ENCODE data around the gene DOCK8.
"Not testable (repeated sequence)": the region's sequence is repeated elsewhere in the genome, so short reads cannot be mapped to it uniquely, and the experiment has no call there.

DOCK8 gene

DNA sequence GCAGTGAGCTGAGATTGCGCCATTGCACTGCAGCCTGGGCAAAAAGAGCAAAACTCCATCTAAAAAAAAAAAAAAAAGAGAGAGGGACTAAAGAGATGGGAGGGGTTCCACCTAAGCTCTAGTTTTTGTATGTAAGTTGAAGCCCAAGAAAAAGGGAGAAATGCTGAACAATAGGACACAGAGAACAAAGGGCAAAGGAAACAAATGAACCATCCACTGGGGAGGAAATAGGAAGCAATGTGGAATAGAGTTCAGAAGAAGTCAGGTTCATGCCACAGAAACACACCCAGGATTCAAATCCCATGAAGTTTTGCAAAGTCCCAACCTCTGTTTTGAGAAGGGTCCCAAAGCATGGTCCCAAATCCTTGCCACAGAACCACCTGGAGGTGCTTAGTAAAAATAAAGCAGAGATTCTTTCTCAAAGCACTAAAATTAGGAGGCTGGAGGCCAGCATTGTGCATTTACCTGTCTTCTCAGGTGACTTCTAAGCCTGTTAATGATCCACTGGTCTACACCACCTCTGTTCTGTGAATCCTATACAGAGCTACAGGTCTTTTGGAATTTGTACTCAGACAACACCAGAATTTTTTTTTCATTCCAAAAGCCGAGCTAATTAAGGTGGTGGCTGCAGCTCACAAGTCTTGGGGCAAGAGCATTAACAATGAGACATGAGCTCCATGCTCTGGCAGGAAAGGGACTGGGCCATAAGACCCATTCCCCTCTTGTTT lies 177.6 kb downstream of the DOCK8 start:
- Mint-ChIP-seq H3K36me3 (ENCODE audit: low read depth) (peaks cover 95% of the 10 kb centered on the region), H3K27ac (no peak overlapping the region)
- intact Hi-C loops (cut with micrococcal nuclease) = no loop called here

GRCh38 chr9:394347-395052 lies 179.8 kb downstream of the DOCK8 start:
- Mint-ChIP-seq H3K27ac (no peak overlapping the region), H3K4me3 (no peak overlapping the region), H3K4me1 (ENCODE audit: low read depth) (no peaks in the 10 kb centered on the region), H3K27me3 (no peaks in the 10 kb centered on the region), H3K36me3 (ENCODE audit: low read depth) (peaks cover 95% of the 10 kb centered on the region), H3K9me3 (no peaks in the 10 kb centered on the region)
- intact Hi-C loops (cut with micrococcal nuclease) = no loop called here

More for the DNA sequence above, 177.6 kb downstream of the DOCK8 start:
- Mint-ChIP-seq H3K27me3 (no peaks in the 10 kb centered on the region), H3K9me3 (no peaks in the 10 kb centered on the region), H3K4me1 (ENCODE audit: low read depth) (no peaks in the 10 kb centered on the region), H3K4me3 (no peak overlapping the region)

GRCh38 chr9:396396-396795 lies 181.7 kb downstream of the DOCK8 start:
- H3K27ac Mint-ChIP-seq = no peak overlapping the region

GRCh38 chr9:398085-398484 lies 183.4 kb downstream of the DOCK8 start:
- Mint-ChIP-seq H3K4me1 (ENCODE audit: low read depth) (no peaks in the 10 kb centered on the region), H3K36me3 (ENCODE audit: low read depth) (peaks cover 91% of the 10 kb centered on the region), H3K27ac (no peak overlapping the region), H3K9me3 (no peaks in the 10 kb centered on the region), H3K27me3 (no peaks in the 10 kb centered on the region), H3K4me3 (no peak overlapping the region)
- intact Hi-C loops (cut with micrococcal nuclease) = no loop called here

More at GRCh38 chr9:396396-396795, 181.7 kb downstream of the DOCK8 start:
- Mint-ChIP-seq H3K36me3 (ENCODE audit: low read depth) (peaks cover 92% of the 10 kb centered on the region), H3K4me3 (no peak overlapping the region), H3K9me3 (no peaks in the 10 kb centered on the region), H3K27me3 (no peaks in the 10 kb centered on the region), H3K4me1 (ENCODE audit: low read depth) (no peaks in the 10 kb centered on the region)
- intact Hi-C loops (cut with micrococcal nuclease) = no loop called here

GRCh38 chr9:401223-401622 lies 186.6 kb downstream of the DOCK8 start:
- Mint-ChIP-seq H3K4me1 (ENCODE audit: low read depth) (no peaks in the 10 kb centered on the region), H3K9me3 (no peaks in the 10 kb centered on the region), H3K36me3 (ENCODE audit: low read depth) (peaks cover 93% of the 10 kb centered on the region), H3K4me3 (no peak overlapping the region), H3K27me3 (no peaks in the 10 kb centered on the region), H3K27ac (no peak overlapping the region)
- intact Hi-C loops (cut with micrococcal nuclease) = no loop called here

- no peaks in the 10 kb centered on the region for H3K4me1 Mint-ChIP-seq (ENCODE audit: low read depth)
- intact Hi-C loops (cut with micrococcal nuclease) = no loop called here
- no peaks in the 10 kb centered on the region for H3K9me3 Mint-ChIP-seq
- no peak overlapping the region for H3K4me3 Mint-ChIP-seq
- no peak overlapping the region for H3K27ac Mint-ChIP-seq
- H3K36me3 Mint-ChIP-seq (ENCODE audit: low read depth) = peaks cover 93% of the 10 kb centered on the region
- no peaks in the 10 kb centered on the region for H3K27me3 Mint-ChIP-seq
Observed at GRCh38 chr9:404234-404633, 189.6 kb downstream of the DOCK8 start.

GRCh38 chr9:405341-405740 lies 190.7 kb downstream of the DOCK8 start:
- no peaks in the 10 kb centered on the region for H3K9me3 Mint-ChIP-seq
- intact Hi-C loops (cut with micrococcal nuclease) = no loop called here
- H3K4me1 Mint-ChIP-seq (ENCODE audit: low read depth) = no peaks in the 10 kb centered on the region
- no peak overlapping the region for H3K27ac Mint-ChIP-seq
- no peak overlapping the region for H3K4me3 Mint-ChIP-seq
- peaks cover 88% of the 10 kb centered on the region for H3K36me3 Mint-ChIP-seq (ENCODE audit: low read depth)
- H3K27me3 Mint-ChIP-seq = no peaks in the 10 kb centered on the region

- intact Hi-C loops (cut with micrococcal nuclease) = no loop called here
- Mint-ChIP-seq H3K36me3 (ENCODE audit: low read depth) (peaks cover 88% of the 10 kb centered on the region), H3K9me3 (no peaks in the 10 kb centered on the region), H3K27me3 (no peaks in the 10 kb centered on the region), H3K4me3 (no peak overlapping the region), H3K4me1 (ENCODE audit: low read depth) (no peaks in the 10 kb centered on the region), H3K27ac (no peak overlapping the region)
Observed at GRCh38 chr9:406886-407654, 192.4 kb downstream of the DOCK8 start.

DNA sequence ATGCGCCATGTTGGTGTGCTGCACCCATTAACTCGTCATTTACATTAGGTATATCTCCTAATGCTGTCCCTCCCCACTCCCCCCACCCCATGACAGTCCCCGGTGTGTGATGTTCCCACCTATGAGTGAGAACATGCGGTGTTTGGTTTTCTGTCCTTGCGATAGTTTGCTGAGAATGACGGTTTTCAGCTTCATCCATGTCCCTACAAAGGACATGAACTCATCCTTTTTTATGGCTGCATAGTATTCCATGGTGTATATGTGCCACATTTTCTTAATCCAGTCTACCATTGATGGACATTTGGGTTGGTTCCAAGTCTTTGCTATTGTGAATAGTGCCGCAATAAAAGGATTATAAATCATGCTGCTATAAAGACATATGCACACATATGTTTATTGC lies 195.0 kb downstream of the DOCK8 start:
- intact Hi-C loops (cut with micrococcal nuclease) = not testable (repeated sequence)
- peaks cover 91% of the 10 kb centered on the region for H3K36me3 Mint-ChIP-seq (ENCODE audit: low read depth)

DNA sequence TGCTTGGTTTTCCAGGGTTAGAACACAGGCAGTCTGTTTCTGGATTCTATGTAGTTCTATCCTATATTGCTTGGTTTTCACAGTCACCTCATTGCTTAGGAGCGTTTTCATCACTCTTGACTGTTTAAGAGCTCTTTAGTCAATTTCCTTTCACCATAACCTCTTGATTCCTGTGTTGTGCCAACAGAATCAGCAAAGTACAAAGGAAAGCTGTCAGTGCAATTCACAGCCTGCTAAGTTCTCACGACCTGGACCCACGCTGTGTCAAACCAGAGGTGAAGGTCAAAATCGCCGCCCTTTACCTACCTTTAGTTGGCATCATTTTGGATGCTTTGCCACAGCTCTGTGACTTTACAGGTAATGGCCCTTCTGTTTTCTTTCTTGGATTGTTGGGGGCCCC lies 199.9 kb downstream of the DOCK8 start:
- Mint-ChIP-seq H3K4me1 (ENCODE audit: low read depth) (no peaks in the 10 kb centered on the region), H3K4me3 (no peak overlapping the region), H3K9me3 (no peaks in the 10 kb centered on the region), H3K27me3 (no peaks in the 10 kb centered on the region), H3K27ac (no peak overlapping the region), H3K36me3 (ENCODE audit: low read depth) (peaks cover 88% of the 10 kb centered on the region)
- intact Hi-C loops (cut with micrococcal nuclease) = no loop called here

More for the DNA sequence above, 195.0 kb downstream of the DOCK8 start:
- H3K9me3 Mint-ChIP-seq; H3K4me1 Mint-ChIP-seq (ENCODE audit: low read depth); H3K27me3 Mint-ChIP-seq; H3K27ac Mint-ChIP-seq; H3K4me3 Mint-ChIP-seq: not testable (repeated sequence)

DNA sequence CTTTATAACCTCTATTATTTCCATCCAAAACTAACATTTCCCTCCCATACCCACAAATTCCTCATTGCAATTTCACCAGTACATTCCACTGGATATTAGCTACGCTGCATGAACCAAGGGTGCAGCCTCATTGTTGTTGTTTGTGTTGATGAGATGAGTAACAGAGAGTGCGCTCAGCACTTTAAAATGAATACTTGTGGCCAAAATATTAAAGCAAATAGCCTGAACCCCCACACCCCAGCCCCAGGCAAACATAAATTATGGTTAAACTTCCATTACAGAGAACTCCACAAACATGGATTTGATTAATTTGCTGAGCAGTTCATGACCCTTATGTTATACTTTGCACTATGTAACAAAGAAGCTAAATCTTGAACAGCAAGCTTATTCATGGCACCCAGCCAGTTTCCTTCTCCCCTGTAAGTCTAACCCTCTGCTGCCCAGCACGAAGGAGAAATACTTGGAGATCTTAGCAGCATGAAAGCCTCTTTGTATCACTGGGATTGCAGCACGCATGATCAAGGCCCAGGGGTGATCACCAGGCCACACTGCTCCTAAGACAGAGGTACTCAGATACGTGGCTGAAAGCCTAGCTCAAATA lies 205.0 kb downstream of the DOCK8 start:
- peaks cover 94% of the 10 kb centered on the region for H3K36me3 Mint-ChIP-seq (ENCODE audit: low read depth)
- H3K27ac Mint-ChIP-seq = no peak overlapping the region
- intact Hi-C loops (cut with micrococcal nuclease) = loop anchor here (10.0 kb wide), 1 partner anchor 85 kb away; no protein-coding TSS in a partner anchor
- H3K9me3 Mint-ChIP-seq = no peaks in the 10 kb centered on the region
- no peaks in the 10 kb centered on the region for H3K27me3 Mint-ChIP-seq
- no peaks in the 10 kb centered on the region for H3K4me1 Mint-ChIP-seq (ENCODE audit: low read depth)
- H3K4me3 Mint-ChIP-seq = no peak overlapping the region

- H3K36me3 Mint-ChIP-seq (ENCODE audit: low read depth) = peaks cover 95% of the 10 kb centered on the region
- no peaks in the 10 kb centered on the region for H3K4me1 Mint-ChIP-seq (ENCODE audit: low read depth)
- H3K9me3 Mint-ChIP-seq = no peaks in the 10 kb centered on the region
- intact Hi-C loops (cut with micrococcal nuclease) = loop anchor here (10.0 kb wide), 1 partner anchor 87 kb away; no protein-coding TSS in a partner anchor
- no peak overlapping the region for H3K4me3 Mint-ChIP-seq
- H3K27me3 Mint-ChIP-seq = no peaks in the 10 kb centered on the region
- H3K27ac Mint-ChIP-seq = no peak overlapping the region
Observed at GRCh38 chr9:421896-422295, 207.2 kb downstream of the DOCK8 start.

- Mint-ChIP-seq H3K27ac (no peak overlapping the region), H3K4me1 (ENCODE audit: low read depth) (no peaks in the 10 kb centered on the region), H3K9me3 (no peaks in the 10 kb centered on the region), H3K4me3 (no peak overlapping the region), H3K27me3 (no peaks in the 10 kb centered on the region), H3K36me3 (ENCODE audit: low read depth) (peaks cover 98% of the 10 kb centered on the region)
- intact Hi-C loops (cut with micrococcal nuclease) = loop anchor here (10.0 kb wide), 1 partner anchor 91 kb away; no protein-coding TSS in a partner anchor
Observed at GRCh38 chr9:426264-426663, 211.6 kb downstream of the DOCK8 start.

Measured in dendritic cell treated with granulocyte-macrophage colony-stimulating factor and Interleukin-4, amounts not matched to agents 40 ng/mL and 50 ng/mL, for 4 days (primary cell).